Measurements from ENCODE around the gene LRRTM2. TPM values are rescaled to one million over a fixed set of nuclear protein-coding genes. Genes with fewer than 3 reads are reported as not detected.

LRRTM2 gene
- total RNA-seq, 4 donors from 2014 or later, result under 0.01 to 1.4 (median 0.55) TPM; not detected in 1

DNA sequence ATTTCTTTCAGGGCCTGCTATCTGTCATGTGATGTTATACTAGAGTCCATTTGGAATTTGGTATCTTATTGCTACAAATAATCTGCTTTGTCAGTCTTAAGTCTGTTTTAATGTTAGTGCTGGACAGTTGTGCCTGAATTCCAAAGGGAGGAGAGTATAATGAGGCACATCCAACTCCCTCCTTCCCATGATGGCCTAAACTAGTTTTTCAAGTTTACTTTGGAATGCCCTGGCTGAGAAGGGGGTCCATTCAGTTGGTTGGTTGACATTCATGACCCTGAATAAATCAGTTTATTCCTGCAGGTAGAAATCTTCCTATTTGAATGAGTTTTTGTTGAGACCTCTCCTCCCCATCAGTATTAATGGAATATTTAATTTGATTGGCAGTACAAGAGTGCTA is 9.4 kb upstream of the LRRTM2 start:
- no peak for DNase-seq
- H3K4me3 ChIP-seq, result no peak overlapping the region
- no peaks in the 10 kb centered on the region for H3K36me3 ChIP-seq
- TF ChIP-seq, protein P1, sequence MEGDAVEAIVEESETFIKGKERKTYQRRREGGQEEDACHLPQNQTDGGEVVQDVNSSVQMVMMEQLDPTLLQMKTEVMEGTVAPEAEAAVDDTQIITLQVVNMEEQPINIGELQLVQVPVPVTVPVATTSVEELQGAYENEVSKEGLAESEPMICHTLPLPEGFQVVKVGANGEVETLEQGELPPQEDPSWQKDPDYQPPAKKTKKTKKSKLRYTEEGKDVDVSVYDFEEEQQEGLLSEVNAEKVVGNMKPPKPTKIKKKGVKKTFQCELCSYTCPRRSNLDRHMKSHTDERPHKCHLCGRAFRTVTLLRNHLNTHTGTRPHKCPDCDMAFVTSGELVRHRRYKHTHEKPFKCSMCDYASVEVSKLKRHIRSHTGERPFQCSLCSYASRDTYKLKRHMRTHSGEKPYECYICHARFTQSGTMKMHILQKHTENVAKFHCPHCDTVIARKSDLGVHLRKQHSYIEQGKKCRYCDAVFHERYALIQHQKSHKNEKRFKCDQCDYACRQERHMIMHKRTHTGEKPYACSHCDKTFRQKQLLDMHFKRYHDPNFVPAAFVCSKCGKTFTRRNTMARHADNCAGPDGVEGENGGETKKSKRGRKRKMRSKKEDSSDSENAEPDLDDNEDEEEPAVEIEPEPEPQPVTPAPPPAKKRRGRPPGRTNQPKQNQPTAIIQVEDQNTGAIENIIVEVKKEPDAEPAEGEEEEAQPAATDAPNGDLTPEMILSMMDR (IDR thresholded peaks at IDR 0.05), result no peak
- TF ChIP-seq POLR2A (IDR thresholded peaks at IDR 0.05), result no peak
- intact Hi-C loops (cut with DNase I; ENCODE audit: low total_unique reads), result no loop called here
- no peaks in the 10 kb centered on the region for H3K27me3 ChIP-seq
- H3K4me1 ChIP-seq, result no peaks in the 10 kb centered on the region
- no peaks in the 10 kb centered on the region for H3K9me3 ChIP-seq
- no peak overlapping the region for H3K27ac ChIP-seq

- no peaks in the 10 kb centered on the region for H3K36me3 ChIP-seq
- H3K27ac ChIP-seq, result no peak overlapping the region
- H3K4me3 ChIP-seq, result no peak overlapping the region
- no peaks in the 10 kb centered on the region for H3K9me3 ChIP-seq
- H3K4me1 ChIP-seq, result no peaks in the 10 kb centered on the region
- intact Hi-C loops (cut with DNase I; ENCODE audit: low total_unique reads), result no loop called here
- TF ChIP-seq, protein P1 (IDR thresholded peaks at IDR 0.05), result no peak
- no peak for TF ChIP-seq POLR2A (IDR thresholded peaks at IDR 0.05)
- no peak for DNase-seq
- H3K27me3 ChIP-seq, result no peaks in the 10 kb centered on the region
These were observed 9.0 kb upstream of the LRRTM2 start for GRCh38 chr5:138884094-138884493.

- H3K4me1 ChIP-seq, result no peaks in the 10 kb centered on the region
- no peaks in the 10 kb centered on the region for H3K9me3 ChIP-seq
- no peaks in the 10 kb centered on the region for H3K27me3 ChIP-seq
- DNase-seq, result no peak
- H3K36me3 ChIP-seq, result no peaks in the 10 kb centered on the region
- intact Hi-C loops (cut with DNase I; ENCODE audit: low total_unique reads), result no loop called here
- no peak overlapping the region for H3K27ac ChIP-seq
- TF ChIP-seq POLR2A (IDR thresholded peaks at IDR 0.05), result no peak
- TF ChIP-seq, protein P1 (IDR thresholded peaks at IDR 0.05), result no peak
- H3K4me3 ChIP-seq, result no peak overlapping the region
These were observed 8.1 kb upstream of the LRRTM2 start for GRCh38 chr5:138883211-138883610.

DNA sequence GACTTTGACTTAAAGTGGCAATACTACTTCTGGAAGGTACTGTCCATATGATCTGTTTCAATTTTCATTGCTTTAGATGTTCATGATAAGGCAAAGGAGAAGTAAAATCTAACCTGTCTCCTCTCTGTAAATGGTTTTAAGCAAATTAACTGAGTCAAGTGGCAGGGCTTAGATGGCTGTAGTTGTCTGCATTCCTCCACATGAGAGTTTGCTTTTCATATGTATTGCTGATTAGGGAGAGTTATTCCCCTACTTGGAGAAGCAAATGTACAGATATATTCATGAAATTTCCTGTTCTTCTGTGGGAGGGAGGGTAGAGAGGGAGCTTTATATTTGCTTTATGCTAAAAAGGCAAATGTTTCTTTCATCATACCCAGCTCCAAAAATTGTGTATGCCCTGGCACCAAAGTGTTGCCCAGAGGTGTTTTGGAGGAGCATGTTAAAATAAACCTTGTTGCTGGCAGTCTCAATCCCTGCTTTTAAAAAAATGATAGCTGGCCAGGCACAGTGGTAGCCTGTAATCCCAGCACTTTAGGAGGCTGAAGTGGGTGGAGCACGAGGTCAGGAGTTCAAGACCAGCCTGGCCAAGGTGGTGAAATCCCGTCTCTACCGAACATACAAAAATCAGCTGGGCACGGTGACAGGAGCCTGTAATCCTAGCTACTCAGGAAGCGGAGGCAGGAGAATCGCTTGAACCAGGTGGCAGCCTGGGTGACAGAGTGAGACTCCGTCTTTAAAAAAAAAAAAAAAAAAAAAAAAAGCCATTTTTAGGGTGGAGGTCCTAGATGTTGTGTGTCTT is 3.5 kb upstream of the LRRTM2 start:
- H3K27ac ChIP-seq, result no peak overlapping the region
- H3K4me1 ChIP-seq, result no peaks in the 10 kb centered on the region
- intact Hi-C loops (cut with DNase I; ENCODE audit: low total_unique reads), result no loop called here
- no peaks in the 10 kb centered on the region for H3K9me3 ChIP-seq
- H3K36me3 ChIP-seq, result no peaks in the 10 kb centered on the region
- DNase-seq, result no peak
- TF ChIP-seq, protein P1 (IDR thresholded peaks at IDR 0.05), result no peak
- no peak for TF ChIP-seq POLR2A (IDR thresholded peaks at IDR 0.05)
- H3K4me3 ChIP-seq, result no peak overlapping the region
- no peaks in the 10 kb centered on the region for H3K27me3 ChIP-seq

DNA sequence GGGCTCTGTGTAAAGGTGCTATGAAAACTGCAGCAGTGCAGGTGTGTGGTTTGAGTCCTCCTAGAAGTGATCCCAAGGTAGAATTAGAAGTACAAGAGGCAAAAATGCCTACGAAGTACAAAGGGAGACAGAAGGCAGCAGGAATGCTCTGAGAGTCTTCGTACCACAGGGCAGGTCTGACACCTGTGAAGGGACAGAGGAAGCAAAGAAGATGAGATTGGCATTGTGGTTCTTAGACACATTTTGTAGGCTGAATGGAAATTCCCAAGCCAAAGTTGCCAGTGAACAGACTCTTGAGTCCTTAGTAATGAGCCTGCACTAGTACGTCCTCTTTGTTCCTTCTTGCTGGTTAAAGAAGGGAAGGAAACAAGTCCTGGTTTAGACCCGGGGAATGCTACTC is 1.7 kb upstream of the LRRTM2 start:
- TF ChIP-seq POLR2A (IDR thresholded peaks at IDR 0.05), result no peak
- TF ChIP-seq, protein P1 (IDR thresholded peaks at IDR 0.05), result no peak
- Histone ChIP-seq H3K4me1 (no peaks in the 10 kb centered on the region), H3K27me3 (no peaks in the 10 kb centered on the region), H3K36me3 (no peaks in the 10 kb centered on the region), H3K9me3 (no peaks in the 10 kb centered on the region), H3K27ac (no peak overlapping the region), H3K4me3 (no peak overlapping the region)
- intact Hi-C loops (cut with DNase I; ENCODE audit: low total_unique reads), result no loop called here
- no peak for DNase-seq

Measured in uterus (tissue), 4 donors.